ENCODE results near the gene DOCK2.

- TF ChIP-seq CTCF (IDR thresholded peaks at IDR 0.05) (no peak), POLR2A (IDR thresholded peaks at IDR 0.05) (no peak)
Observed at GRCh38 chr5:169748174-169748573, 111.1 kb downstream of the DOCK2 start.
